ENCODE results near the gene RBPJ.

The RBPJ gene
- 78.2 to 118 (median 83.0) reads per million in 3 donors for total RNA-seq

- DNase-seq, result peak; percentile 80 to 89 (median 82)
- Histone ChIP-seq H3K27ac (ENCODE audit: insufficient read depth, low read length, poor library complexity, severe bottlenecking) (peak within 1 kb of the TSS; percentile 97), H3K36me3 (ENCODE audit: control insufficient read depth, insufficient read depth, low read length) (no peaks in the 10 kb centered on the region), H3K4me3 (ENCODE audit: insufficient read depth, low read depth, low read length, poor library complexity, severe bottlenecking) (peak within 1 kb of the TSS; percentile 90), H3K9me3 (ENCODE audit: control insufficient read depth, low read length) (no peaks in the 10 kb centered on the region), H3K4me1 (ENCODE audit: control insufficient read depth, insufficient read depth, low read length, poor library complexity, severe bottlenecking) (peaks cover 17% of the 10 kb centered on the region), H3K27me3 (replicated peaks; ENCODE audit: control insufficient read depth, insufficient read depth, low read length, poor library complexity, severe bottlenecking) (no peaks in the 10 kb centered on the region)
Observed at GRCh38 chr4:26320538-26321372, at the start of gene RBPJ. TSS of gene RBPJ (plus strand) at chr4:26321014. CDS start at chr4:26321029, 15 bp downstream.

- Histone ChIP-seq H3K4me3 (ENCODE audit: insufficient read depth, low read depth, low read length, poor library complexity, severe bottlenecking) (no peak overlapping the region), H3K4me1 (ENCODE audit: control insufficient read depth, insufficient read depth, low read length, poor library complexity, severe bottlenecking) (no peaks in the 10 kb centered on the region), H3K27ac (ENCODE audit: insufficient read depth, low read length, poor library complexity, severe bottlenecking) (no peak overlapping the region), H3K36me3 (ENCODE audit: control insufficient read depth, insufficient read depth, low read length) (no peaks in the 10 kb centered on the region), H3K9me3 (ENCODE audit: control insufficient read depth, low read length) (no peaks in the 10 kb centered on the region), H3K27me3 (replicated peaks; ENCODE audit: control insufficient read depth, insufficient read depth, low read length, poor library complexity, severe bottlenecking) (no peaks in the 10 kb centered on the region)
- DNase-seq, result no peak
Observed at GRCh38 chr4:26271703-26272102, 49.1 kb upstream of the RBPJ start.

GRCh38 chr4:26272654-26273615, 47.9 kb upstream of the RBPJ start:
- H3K4me3 ChIP-seq (ENCODE audit: insufficient read depth, low read depth, low read length, poor library complexity, severe bottlenecking), result no peak overlapping the region
- no peaks in the 10 kb centered on the region for H3K27me3 ChIP-seq (replicated peaks; ENCODE audit: control insufficient read depth, insufficient read depth, low read length, poor library complexity, severe bottlenecking)
- no peak for DNase-seq
- H3K4me1 ChIP-seq (ENCODE audit: control insufficient read depth, insufficient read depth, low read length, poor library complexity, severe bottlenecking), result no peaks in the 10 kb centered on the region
- no peaks in the 10 kb centered on the region for H3K36me3 ChIP-seq (ENCODE audit: control insufficient read depth, insufficient read depth, low read length)
- no peak overlapping the region for H3K27ac ChIP-seq (ENCODE audit: insufficient read depth, low read length, poor library complexity, severe bottlenecking)
- H3K9me3 ChIP-seq (ENCODE audit: control insufficient read depth, low read length), result no peaks in the 10 kb centered on the region

GRCh38 chr4:26273616-26273980, 47.2 kb upstream of the RBPJ start:
- Histone ChIP-seq H3K9me3 (ENCODE audit: control insufficient read depth, low read length) (no peaks in the 10 kb centered on the region), H3K27me3 (replicated peaks; ENCODE audit: control insufficient read depth, insufficient read depth, low read length, poor library complexity, severe bottlenecking) (no peaks in the 10 kb centered on the region), H3K4me1 (ENCODE audit: control insufficient read depth, insufficient read depth, low read length, poor library complexity, severe bottlenecking) (no peaks in the 10 kb centered on the region), H3K36me3 (ENCODE audit: control insufficient read depth, insufficient read depth, low read length) (no peaks in the 10 kb centered on the region), H3K27ac (ENCODE audit: insufficient read depth, low read length, poor library complexity, severe bottlenecking) (no peak overlapping the region), H3K4me3 (ENCODE audit: insufficient read depth, low read depth, low read length, poor library complexity, severe bottlenecking) (no peak overlapping the region)
- DNase-seq, result no peak

- DNase-seq, result no peak
- no peaks in the 10 kb centered on the region for H3K27me3 ChIP-seq (replicated peaks; ENCODE audit: control insufficient read depth, insufficient read depth, low read length, poor library complexity, severe bottlenecking)
- H3K9me3 ChIP-seq (ENCODE audit: control insufficient read depth, low read length), result no peaks in the 10 kb centered on the region
- no peaks in the 10 kb centered on the region for H3K4me1 ChIP-seq (ENCODE audit: control insufficient read depth, insufficient read depth, low read length, poor library complexity, severe bottlenecking)
- H3K27ac ChIP-seq (ENCODE audit: insufficient read depth, low read length, poor library complexity, severe bottlenecking), result no peak overlapping the region
- no peaks in the 10 kb centered on the region for H3K36me3 ChIP-seq (ENCODE audit: control insufficient read depth, insufficient read depth, low read length)
- H3K4me3 ChIP-seq (ENCODE audit: insufficient read depth, low read depth, low read length, poor library complexity, severe bottlenecking), result no peak overlapping the region
Observed at GRCh38 chr4:26275281-26275680, 45.5 kb upstream of the RBPJ start.

GRCh38 chr4:26279446-26279845, 41.4 kb upstream of the RBPJ start:
- Histone ChIP-seq H3K27ac (ENCODE audit: insufficient read depth, low read length, poor library complexity, severe bottlenecking) (no peak overlapping the region), H3K4me1 (ENCODE audit: control insufficient read depth, insufficient read depth, low read length, poor library complexity, severe bottlenecking) (no peaks in the 10 kb centered on the region), H3K27me3 (replicated peaks; ENCODE audit: control insufficient read depth, insufficient read depth, low read length, poor library complexity, severe bottlenecking) (no peaks in the 10 kb centered on the region), H3K4me3 (ENCODE audit: insufficient read depth, low read depth, low read length, poor library complexity, severe bottlenecking) (no peak overlapping the region), H3K36me3 (ENCODE audit: control insufficient read depth, insufficient read depth, low read length) (no peaks in the 10 kb centered on the region), H3K9me3 (ENCODE audit: control insufficient read depth, low read length) (no peaks in the 10 kb centered on the region)
- no peak for DNase-seq

- Histone ChIP-seq H3K4me3 (ENCODE audit: insufficient read depth, low read depth, low read length, poor library complexity, severe bottlenecking) (no peak overlapping the region), H3K27me3 (replicated peaks; ENCODE audit: control insufficient read depth, insufficient read depth, low read length, poor library complexity, severe bottlenecking) (no peaks in the 10 kb centered on the region), H3K4me1 (ENCODE audit: control insufficient read depth, insufficient read depth, low read length, poor library complexity, severe bottlenecking) (no peaks in the 10 kb centered on the region), H3K9me3 (ENCODE audit: control insufficient read depth, low read length) (no peaks in the 10 kb centered on the region), H3K36me3 (ENCODE audit: control insufficient read depth, insufficient read depth, low read length) (no peaks in the 10 kb centered on the region), H3K27ac (ENCODE audit: insufficient read depth, low read length, poor library complexity, severe bottlenecking) (no peak overlapping the region)
- DNase-seq, result no peak
Observed at GRCh38 chr4:26281881-26282280, 38.9 kb upstream of the RBPJ start.

- H3K4me1 ChIP-seq (ENCODE audit: control insufficient read depth, insufficient read depth, low read length, poor library complexity, severe bottlenecking), result no peaks in the 10 kb centered on the region
- no peak overlapping the region for H3K27ac ChIP-seq (ENCODE audit: insufficient read depth, low read length, poor library complexity, severe bottlenecking)
- H3K9me3 ChIP-seq (ENCODE audit: control insufficient read depth, low read length), result no peaks in the 10 kb centered on the region
- no peaks in the 10 kb centered on the region for H3K36me3 ChIP-seq (ENCODE audit: control insufficient read depth, insufficient read depth, low read length)
- H3K27me3 ChIP-seq (replicated peaks; ENCODE audit: control insufficient read depth, insufficient read depth, low read length, poor library complexity, severe bottlenecking), result no peaks in the 10 kb centered on the region
- no peak for DNase-seq
- no peak overlapping the region for H3K4me3 ChIP-seq (ENCODE audit: insufficient read depth, low read depth, low read length, poor library complexity, severe bottlenecking)
Observed at GRCh38 chr4:26284536-26284935, 36.3 kb upstream of the RBPJ start.

GRCh38 chr4:26285272-26285671, 35.5 kb upstream of the RBPJ start:
- H3K9me3 ChIP-seq (ENCODE audit: control insufficient read depth, low read length), result no peaks in the 10 kb centered on the region
- no peaks in the 10 kb centered on the region for H3K36me3 ChIP-seq (ENCODE audit: control insufficient read depth, insufficient read depth, low read length)
- no peak overlapping the region for H3K4me3 ChIP-seq (ENCODE audit: insufficient read depth, low read depth, low read length, poor library complexity, severe bottlenecking)
- H3K27me3 ChIP-seq (replicated peaks; ENCODE audit: control insufficient read depth, insufficient read depth, low read length, poor library complexity, severe bottlenecking), result no peaks in the 10 kb centered on the region
- no peak overlapping the region for H3K27ac ChIP-seq (ENCODE audit: insufficient read depth, low read length, poor library complexity, severe bottlenecking)
- no peaks in the 10 kb centered on the region for H3K4me1 ChIP-seq (ENCODE audit: control insufficient read depth, insufficient read depth, low read length, poor library complexity, severe bottlenecking)
- no peak for DNase-seq

GRCh38 chr4:26287756-26288155, 33.1 kb upstream of the RBPJ start:
- Histone ChIP-seq H3K27me3 (replicated peaks; ENCODE audit: control insufficient read depth, insufficient read depth, low read length, poor library complexity, severe bottlenecking) (no peaks in the 10 kb centered on the region), H3K4me1 (ENCODE audit: control insufficient read depth, insufficient read depth, low read length, poor library complexity, severe bottlenecking) (no peaks in the 10 kb centered on the region), H3K9me3 (ENCODE audit: control insufficient read depth, low read length) (no peaks in the 10 kb centered on the region), H3K4me3 (ENCODE audit: insufficient read depth, low read depth, low read length, poor library complexity, severe bottlenecking) (no peak overlapping the region), H3K27ac (ENCODE audit: insufficient read depth, low read length, poor library complexity, severe bottlenecking) (no peak overlapping the region), H3K36me3 (ENCODE audit: control insufficient read depth, insufficient read depth, low read length) (no peaks in the 10 kb centered on the region)
- DNase-seq, result no peak
